ENCODE measurements around the gene IL17RD.

GRCh38 chr3:57158325-57158724, 6.8 kb downstream of the IL17RD start:
- TF ChIP-seq CTCF (IDR thresholded peaks at IDR 0.05) (no peak), REST (IDR thresholded peaks at IDR 0.05; ENCODE audit: insufficient read depth in 1 of 2, low read depth in 2 of 2, low read length in 1 of 2) (no peak)

All from Panc1 (cell line).